HepG2 (cell line): ENCODE measurements around the gene PFKP. TPM values are rescaled to one million over a fixed set of nuclear protein-coding genes. Genes with fewer than 3 reads are reported as not detected.

Experiments used
- ATAC-seq: fragments of 200-7000 bp; cut with Tn5 transposase; 3 replicates; pipeline ENCODE4 v1.9.1; 2020; ENCODE audit warnings: mild to moderate bottlenecking, moderate library complexity
- BruUV-seq: library from RNA; stranded (reverse); fragments of 400-500 nt; replicated peaks from 2 replicates; lab custom pipeline; 2021; lab: Mats Ljungman, UMichigan
- CTCF ChIA-PET: fragments of 300-600 bp; formaldehyde crosslinking; extraction: SDS; loops from one replicate; lab custom pipeline; 2021; ENCODE audit warnings: low total read pairs, inconsistent platforms, low intra/inter-chr PET ratio; lab: Yijun Ruan, JAX
- POLR2A ChIA-PET: fragments of 350-600 bp; sonication (Branson Sonifier 250); formaldehyde crosslinking; loops from one replicate; lab custom pipeline; 2020; ENCODE audit warnings: antibody characterized with exemption, inconsistent platforms; lab: Yijun Ruan, JAX
- DNase-seq: peaks from one replicate; pipeline ENCODE4 v3.0.0-alpha.2; 2015; ENCODE audit warnings: low spot score
- FAIRE-seq: peaks from 3 replicates; lab custom pipeline; 2011; peaks lifted over from hg19 to GRCh38; lab: Jason Lieb, UNC
- H2AFZ ChIP-seq: one replicate; pipeline ENCODE4 v1.6.1; 2011; ENCODE audit warnings: low read length, inconsistent platforms
- H3K27ac ChIP-seq: fragments of 300-600 bp; 3 replicates; pipeline ENCODE4 v1.8.0; 2011; ENCODE audit warnings: mixed run types, mild to moderate bottlenecking, mixed read lengths, low read length, inconsistent platforms; ENCODE audit not compliant: insufficient read depth; ENCODE audit errors: extremely low read length
- H3K27me3 ChIP-seq, 2 experiments: fragments of 200-600 bp in 1 of 2; 2 replicates in 1 of 2; 3 replicates in 1 of 2; pipeline versions ENCODE4 v1.6.0 to v1.8.0; 2011; ENCODE audit warnings: low read length in 2 of 2, mild to moderate bottlenecking in 2 of 2, moderate library complexity in 2 of 2, inconsistent platforms in 1 of 2; ENCODE audit not compliant: insufficient read depth in 2 of 2, control insufficient read depth in 1 of 2
- H3K36me3 ChIP-seq, 2 experiments: fragments of 200-600 bp in 1 of 2; replicated peaks in 1 of 2; 2 replicates in 1 of 2; 3 replicates in 1 of 2; pipeline versions ENCODE4 v1.5.1 to v1.8.0; 2011; ENCODE audit warnings: low read length in 2 of 2, inconsistent platforms in 1 of 2; ENCODE audit not compliant: insufficient read depth in 2 of 2, control insufficient read depth in 1 of 2
- H3K4me1 ChIP-seq: 2 replicates; pipeline ENCODE4 v1.5.1; 2012; ENCODE audit warnings: low read length, inconsistent platforms; ENCODE audit not compliant: insufficient read depth
- H3K4me2 ChIP-seq: 2 replicates; pipeline ENCODE4 v1.6.0; 2011; ENCODE audit warnings: low read depth, low read length, inconsistent platforms
- H3K4me3 ChIP-seq, 3 experiments: fragments of 200-600 bp in 1 of 3; sonication (generic), shearing (Covaris generic) in 1 of 3; replicated peaks in 1 of 3; 2 replicates each; pipeline ENCODE4 v1.5.1; 2011 to 2016; ENCODE audit warnings: low read length in 3 of 3, inconsistent platforms in 2 of 3, low read depth in 2 of 3, mild to moderate bottlenecking in 2 of 3, control low read depth in 1 of 3, mixed read lengths in 1 of 3; ENCODE audit not compliant: insufficient read depth in 1 of 3
- H3K79me2 ChIP-seq: one replicate; pipeline ENCODE4 v1.6.1; 2011; ENCODE audit warnings: low read length, inconsistent platforms; ENCODE audit not compliant: insufficient read depth
- H3K9ac ChIP-seq: 2 replicates; pipeline ENCODE4 v1.6.0; 2011; ENCODE audit warnings: mild to moderate bottlenecking, low read depth, low read length, inconsistent platforms; ENCODE audit not compliant: insufficient read depth
- H3K9me3 ChIP-seq: 2 replicates; pipeline ENCODE4 v1.5.1; 2012; ENCODE audit warnings: mild to moderate bottlenecking, low read length
- H4K20me1 ChIP-seq: 2 replicates; pipeline ENCODE4 v1.6.0; 2011; ENCODE audit warnings: inconsistent platforms, mild to moderate bottlenecking, low read length, moderate library complexity; ENCODE audit not compliant: insufficient read depth
- DNMT3B ChIP-seq: conservative IDR thresholded peaks from 2 replicates; pipeline ENCODE4 v1.6.1; 2016; ENCODE audit warnings: missing biosample characterization, control low read depth
- KAT8 ChIP-seq: IDR thresholded peaks from 2 replicates; pipeline ENCODE4 v1.6.1; 2016; ENCODE audit warnings: missing genetic modification reagents, missing compliant biosample characterization
- MEIS2 ChIP-seq: sonication (generic); formaldehyde crosslinking; IDR thresholded peaks from 2 replicates; pipeline ENCODE4 v1.9.0; 2021; ENCODE audit warnings: mild to moderate bottlenecking, missing genetic modification reagents
- SRSF4 ChIP-seq: fragments of 200-400 bp; formaldehyde crosslinking; IDR thresholded peaks from one replicate; pipeline ENCODE4 v1.6.1; 2018; ENCODE audit warnings: mild to moderate bottlenecking, low read depth, low read length, moderate library complexity; ENCODE audit not compliant: poor library complexity, severe bottlenecking
- ZBTB1 ChIP-seq: sonication (generic); formaldehyde crosslinking; IDR thresholded peaks from 2 replicates; pipeline ENCODE4 v1.4.0; 2020; ENCODE audit warnings: missing genetic modification reagents, borderline replicate concordance
- ZHX1 ChIP-seq: sonication (generic); formaldehyde crosslinking; IDR thresholded peaks from 2 replicates; pipeline ENCODE4 v1.8.1; 2022; ENCODE audit warnings: low read depth, mild to moderate bottlenecking, missing genetic modification reagents
- ZNF264 ChIP-seq: sonication (generic); formaldehyde crosslinking; IDR thresholded peaks from 2 replicates; pipeline ENCODE4 v1.4.0; 2020; ENCODE audit warnings: missing genetic modification reagents
- WGBS: methylation state at CpG from one replicate; pipeline ENCODE4 v1.1.6; 2017; ENCODE audit warnings: low lambda C conversion rate; 5-methylcytosine and 5-hydroxymethylcytosine counted together
- in situ Hi-C: cut with HindIII; loops from 2 replicates; pipeline ENCODE4 v1.10.0; 2017; ENCODE audit warnings: low pct_unique_long_range_greater_than_20kb; ENCODE audit not compliant: extremely low pct_ligation_motif_present
- intact Hi-C: fragments of 100-400 bp; cut with micrococcal nuclease; formaldehyde crosslinking; loops from one replicate; pipeline ENCODE4 v1.10.0; 2022; ENCODE audit not compliant: unreplicated experiment
- polyA plus RNA-seq, 8 experiments: library from polyadenylated mRNA; depleted of rRNA in 3 of 8; stranded (reverse) in 7 of 8; unstranded in 1 of 8; fragments of >200 nt; fragmentation: Illumina TruSeq in 4 of 8; extraction: Trizol in 4 of 8; gene quantifications; 2 replicates each; pipeline versions ENCODE4 v1.2.1 to v1.2.3, GENCODE V29; 2011 to 2016; ENCODE audit warnings: low read depth in 4 of 8, missing spikeins in 1 of 8, mixed read lengths in 1 of 8; ENCODE audit not compliant: insufficient read depth in 1 of 8
- total RNA-seq, 5 experiments: library from RNA; depleted of rRNA; stranded (reverse); fragments of >200 nt; fragmentation: Illumina TruSeq; extraction: Trizol; gene quantifications; 2 replicates each; pipeline ENCODE4 v1.2.3, GENCODE V29; 2016; ENCODE audit warnings: low read depth in 1 of 5

Gene PFKP
- total and polyA plus RNA-seq, 2 of the 13 experiments (the other 11 are each of a cell fraction or from before 2014, with no cell fraction given) = 0.80 to 2.4 TPM

GRCh38 chr10:3149918-3150317, 82.6 kb downstream of the PFKP start:
- ChIA-PET POLR2A (no interaction called here), CTCF (no interaction called here)
- FAIRE-seq (no peak), DNase-seq (no peak), ATAC-seq (no peak)
- TF ChIP-seq ZNF264 (CRISPR knock-in tag) (no peak), ZHX1 (CRISPR knock-in tag) (no peak), KAT8 (no peak), DNMT3B (CRISPR knock-in tag) (no peak), MEIS2 (no peak), SRSF4 (no peak), ZBTB1 (CRISPR knock-in tag) (no peak)
- Histone ChIP-seq H3K4me2 (no peak overlapping the region), H3K79me2 (no peaks in the 10 kb centered on the region), H4K20me1 (no peaks in the 10 kb centered on the region), H3K36me3 (peaks cover 15 to 69% of the 10 kb centered on the region in 2 experiments), H3K27me3 (no peaks in the 10 kb centered on the region), H3K4me1 (no peaks in the 10 kb centered on the region), H3K4me3 (no peak overlapping the region), H2AFZ (no peak overlapping the region), H3K9ac (no peak overlapping the region), H3K27ac (no peak overlapping the region), H3K9me3 (no peaks in the 10 kb centered on the region)
- intact Hi-C loops = no loop called here
- WGBS = 93% methylated on average over 10 of the region's 11 CpGs
- BruUV-seq = no TSS peak
- in situ Hi-C loops = no loop called here
